WTC11 (cell line): ENCODE measurements around the gene ATXN3L. TPM values are rescaled to one million over a fixed set of nuclear protein-coding genes. Genes with fewer than 3 reads are reported as not detected.

Experiments
- ATAC-seq: fragments of 200-7000 bp; cut with Tn5 transposase; 2 replicates; pipeline ENCODE4 v1.10.0; 2021; ENCODE audit warnings: mild to moderate bottlenecking, moderate library complexity
- CTCF ChIA-PET: fragments of 300-600 bp; sonication (Branson Sonifier 250); formaldehyde crosslinking; loops from one replicate; lab custom pipeline; 2021; ENCODE audit warnings: antibody characterized with exemption; lab: Charles Lee
- POLR2A ChIA-PET: fragments of 350-600 bp; sonication (Branson Sonifier 250); formaldehyde crosslinking; loops from one replicate; lab custom pipeline; 2021; ENCODE audit warnings: antibody characterized with exemption; lab: Charles Lee
- DNase-seq: peaks from one replicate; pipeline ENCODE4 v3.0.0; 2021; ENCODE audit warnings: low spot score
- H3K27ac Mint-ChIP-seq: 2 replicates; pipeline ENCODE4 v1.8.0; 2021; ENCODE audit warnings: mixed read lengths
- H3K27me3 Mint-ChIP-seq: 2 replicates; pipeline ENCODE4 v1.8.0; 2021; ENCODE audit warnings: low read depth, mild to moderate bottlenecking, moderate library complexity, mixed read lengths
- H3K36me3 Mint-ChIP-seq: 2 replicates; pipeline ENCODE4 v1.8.0; 2021; ENCODE audit warnings: mixed read lengths
- H3K4me1 Mint-ChIP-seq: 2 replicates; pipeline ENCODE4 v1.8.0; 2022; ENCODE audit warnings: mixed read lengths
- H3K4me3 Mint-ChIP-seq: 2 replicates; pipeline ENCODE4 v1.8.0; 2021; ENCODE audit warnings: mild to moderate bottlenecking, moderate library complexity, mixed read lengths
- H3K9me3 Mint-ChIP-seq: 2 replicates; pipeline ENCODE4 v1.8.0; 2021; ENCODE audit warnings: mixed read lengths
- E2F1 ChIP-seq: sonication (generic); formaldehyde crosslinking; IDR thresholded peaks from 2 replicates; pipeline ENCODE4 v1.8.0; 2022; ENCODE audit warnings: mild to moderate bottlenecking, missing genetic modification reagents
- FOXJ3 ChIP-seq: sonication (generic); formaldehyde crosslinking; IDR thresholded peaks from 2 replicates; pipeline ENCODE4 v1.9.0; 2021; ENCODE audit warnings: missing genetic modification reagents, mild to moderate bottlenecking, borderline replicate concordance
- FOXK1 ChIP-seq: sonication (generic); formaldehyde crosslinking; IDR thresholded peaks from 2 replicates; pipeline ENCODE4 v1.8.0; 2022; ENCODE audit warnings: mild to moderate bottlenecking, moderate library complexity, missing genetic modification reagents
- GRHL2 ChIP-seq: fragments of 250-450 bp; sonication (Bioruptor Pico); IDR thresholded peaks from 2 replicates; pipeline ENCODE4 v1.8.0; 2022; ENCODE audit warnings: mild to moderate bottlenecking, moderate library complexity; ENCODE audit not compliant: insufficient replicate concordance, severe bottlenecking
- MAX ChIP-seq: sonication (generic); formaldehyde crosslinking; IDR thresholded peaks from 2 replicates; pipeline ENCODE4 v1.8.0; 2022; ENCODE audit warnings: mild to moderate bottlenecking, missing genetic modification reagents
- NFATC4 ChIP-seq: fragments of 250-450 bp; sonication (Bioruptor Pico); IDR thresholded peaks from 2 replicates; pipeline ENCODE4 v1.9.0; 2021; ENCODE audit warnings: mild to moderate bottlenecking
- NR3C1 ChIP-seq: sonication (generic); formaldehyde crosslinking; conservative IDR thresholded peaks from 2 replicates; pipeline ENCODE4 v1.8.1; 2023; ENCODE audit warnings: low read depth, mild to moderate bottlenecking, missing genetic modification reagents
- SOX15 ChIP-seq: fragments of 250-450 bp; sonication (Bioruptor Pico); IDR thresholded peaks from 2 replicates; pipeline ENCODE4 v1.9.0; 2021; ENCODE audit warnings: mild to moderate bottlenecking
- SP1 ChIP-seq: sonication (generic); formaldehyde crosslinking; conservative IDR thresholded peaks from 2 replicates; pipeline ENCODE4 v1.8.1; 2022; ENCODE audit warnings: missing genetic modification reagents
- TEAD4 ChIP-seq: sonication (generic); formaldehyde crosslinking; IDR thresholded peaks from 2 replicates; pipeline ENCODE4 v1.8.0; 2022; ENCODE audit warnings: mild to moderate bottlenecking, missing genetic modification reagents
- TP53 ChIP-seq: sonication (generic); formaldehyde crosslinking; IDR thresholded peaks from 2 replicates; pipeline ENCODE4 v1.8.1; 2023; ENCODE audit warnings: mild to moderate bottlenecking, missing genetic modification reagents
- ZNF121 ChIP-seq: sonication (generic); formaldehyde crosslinking; IDR thresholded peaks from 2 replicates; pipeline ENCODE4 v1.8.0; 2023; ENCODE audit warnings: missing genetic modification reagents
- ZNF138 ChIP-seq: sonication (generic); formaldehyde crosslinking; conservative IDR thresholded peaks from 2 replicates; pipeline ENCODE4 v1.8.1; 2022; ENCODE audit warnings: mild to moderate bottlenecking, moderate library complexity, missing genetic modification reagents
- ZNF219 ChIP-seq: sonication (generic); formaldehyde crosslinking; IDR thresholded peaks from 2 replicates; pipeline ENCODE4 v1.8.0; 2023; ENCODE audit warnings: missing genetic modification reagents, mild to moderate bottlenecking, borderline replicate concordance
- total RNA-seq: library from RNA; stranded (reverse); gene quantifications from 3 replicates; pipeline ENCODE4 v1.2.3, GENCODE V29; 2021
- TF ChIP-seq, protein P1 (sequence below): sonication (generic); formaldehyde crosslinking; IDR thresholded peaks from 2 replicates; pipeline ENCODE4 v1.8.1; 2023; ENCODE audit warnings: mild to moderate bottlenecking, missing genetic modification reagents, borderline replicate concordance
- TF ChIP-seq, protein P2 (sequence below): sonication (generic); formaldehyde crosslinking; IDR thresholded peaks from 2 replicates; pipeline ENCODE4 v1.8.0; 2023; ENCODE audit warnings: missing genetic modification reagents
- TF ChIP-seq, protein P3 (sequence below): sonication (generic); formaldehyde crosslinking; IDR thresholded peaks from 2 replicates; pipeline ENCODE4 v1.8.0; 2022; ENCODE audit warnings: mild to moderate bottlenecking, missing genetic modification reagents

ATXN3L gene
- total RNA-seq, 1 experiment from 2014 or later = not detected

DNA sequence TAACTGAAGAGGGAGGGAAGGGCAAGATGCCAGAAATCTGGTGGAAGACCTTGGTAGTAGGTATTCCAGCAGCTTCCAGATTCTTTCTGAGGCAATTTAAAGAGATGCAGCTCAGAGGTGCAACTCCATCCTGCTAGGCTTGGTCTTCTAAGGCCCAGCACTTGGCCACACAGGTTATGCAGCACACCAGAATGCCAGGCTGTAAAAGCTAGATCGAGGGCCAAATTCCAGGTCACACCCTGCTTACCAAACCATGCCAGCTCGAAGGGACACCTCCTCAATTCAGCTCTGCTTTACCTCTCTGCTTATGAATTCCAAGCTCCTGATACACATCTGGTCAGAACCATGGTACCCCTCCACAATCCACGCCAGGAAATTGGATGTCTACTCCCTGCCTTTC is 19.8 kb upstream of the ATXN3L start:
- H3K9me3 Mint-ChIP-seq = peaks cover 5% of the 10 kb centered on the region
- TF ChIP-seq GRHL2 (CRISPR knock-in tag) (no peak), NFATC4 (no peak), FOXJ3 (CRISPR knock-in tag) (no peak), ZNF219 (CRISPR knock-in tag) (no peak)
- no peaks in the 10 kb centered on the region; the same call in 1 of the 2 replicates for H3K36me3 Mint-ChIP-seq
- DNase-seq (no peak), ATAC-seq (no peak)
- ChIA-PET CTCF (interaction anchor here (0.7 to 1.1 kb wide), 2 partner anchors 393 to 532 kb away, joined by 4 to 5 read pairs; no protein-coding TSS in a partner anchor), POLR2A (no interaction called here)
- H3K27me3 Mint-ChIP-seq = no peaks in the 10 kb centered on the region
- H3K4me1 Mint-ChIP-seq = peaks cover 11% of the 10 kb centered on the region
- H3K27ac Mint-ChIP-seq = no peak overlapping the region
- no peak overlapping the region for H3K4me3 Mint-ChIP-seq

DNA sequence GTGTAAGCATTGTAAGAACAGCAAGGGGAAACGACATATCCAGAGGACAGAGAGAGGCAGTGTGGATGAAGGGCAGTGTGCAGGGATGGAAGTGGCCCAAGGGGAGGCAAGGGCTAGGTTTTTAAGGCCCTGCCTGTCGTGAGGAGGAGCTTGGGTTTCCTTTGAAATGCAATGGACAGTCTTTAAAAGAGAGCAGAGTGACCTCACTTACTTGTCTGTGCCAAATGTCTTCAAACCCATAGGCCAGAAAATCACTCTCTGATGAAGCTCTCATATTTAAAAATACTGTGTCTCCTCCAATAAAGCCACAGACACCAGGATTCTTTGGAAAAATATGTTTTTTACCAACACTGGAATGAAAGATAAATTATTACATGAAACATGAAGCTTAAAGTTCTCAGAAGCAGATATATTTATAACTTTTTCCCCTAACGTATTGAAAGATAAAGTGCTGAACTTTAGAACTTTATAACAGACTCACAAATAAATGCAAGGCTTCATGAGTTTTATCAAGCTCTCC is 19.2 kb upstream of the ATXN3L start:
- H3K27me3 Mint-ChIP-seq = no peaks in the 10 kb centered on the region
- ChIA-PET POLR2A (no interaction called here), CTCF (interaction anchor here (0.7 to 1.1 kb wide), 2 partner anchors 392 to 533 kb away, joined by 4 to 5 read pairs; no protein-coding TSS in a partner anchor)
- H3K9me3 Mint-ChIP-seq = peaks cover 5% of the 10 kb centered on the region
- no peaks in the 10 kb centered on the region; the same call in 1 of the 2 replicates for H3K36me3 Mint-ChIP-seq
- DNase-seq (no peak), ATAC-seq (no peak)
- H3K27ac Mint-ChIP-seq = no peak overlapping the region
- H3K4me1 Mint-ChIP-seq = peaks cover 15% of the 10 kb centered on the region
- H3K4me3 Mint-ChIP-seq = no peak overlapping the region
- TF ChIP-seq, protein P1, sequence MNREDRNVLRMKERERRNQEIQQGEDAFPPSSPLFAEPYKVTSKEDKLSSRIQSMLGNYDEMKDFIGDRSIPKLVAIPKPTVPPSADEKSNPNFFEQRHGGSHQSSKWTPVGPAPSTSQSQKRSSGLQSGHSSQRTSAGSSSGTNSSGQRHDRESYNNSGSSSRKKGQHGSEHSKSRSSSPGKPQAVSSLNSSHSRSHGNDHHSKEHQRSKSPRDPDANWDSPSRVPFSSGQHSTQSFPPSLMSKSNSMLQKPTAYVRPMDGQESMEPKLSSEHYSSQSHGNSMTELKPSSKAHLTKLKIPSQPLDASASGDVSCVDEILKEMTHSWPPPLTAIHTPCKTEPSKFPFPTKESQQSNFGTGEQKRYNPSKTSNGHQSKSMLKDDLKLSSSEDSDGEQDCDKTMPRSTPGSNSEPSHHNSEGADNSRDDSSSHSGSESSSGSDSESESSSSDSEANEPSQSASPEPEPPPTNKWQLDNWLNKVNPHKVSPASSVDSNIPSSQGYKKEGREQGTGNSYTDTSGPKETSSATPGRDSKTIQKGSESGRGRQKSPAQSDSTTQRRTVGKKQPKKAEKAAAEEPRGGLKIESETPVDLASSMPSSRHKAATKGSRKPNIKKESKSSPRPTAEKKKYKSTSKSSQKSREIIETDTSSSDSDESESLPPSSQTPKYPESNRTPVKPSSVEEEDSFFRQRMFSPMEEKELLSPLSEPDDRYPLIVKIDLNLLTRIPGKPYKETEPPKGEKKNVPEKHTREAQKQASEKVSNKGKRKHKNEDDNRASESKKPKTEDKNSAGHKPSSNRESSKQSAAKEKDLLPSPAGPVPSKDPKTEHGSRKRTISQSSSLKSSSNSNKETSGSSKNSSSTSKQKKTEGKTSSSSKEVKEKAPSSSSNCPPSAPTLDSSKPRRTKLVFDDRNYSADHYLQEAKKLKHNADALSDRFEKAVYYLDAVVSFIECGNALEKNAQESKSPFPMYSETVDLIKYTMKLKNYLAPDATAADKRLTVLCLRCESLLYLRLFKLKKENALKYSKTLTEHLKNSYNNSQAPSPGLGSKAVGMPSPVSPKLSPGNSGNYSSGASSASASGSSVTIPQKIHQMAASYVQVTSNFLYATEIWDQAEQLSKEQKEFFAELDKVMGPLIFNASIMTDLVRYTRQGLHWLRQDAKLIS = no peak
- TF ChIP-seq ZNF121 (CRISPR knock-in tag) (no peak), TP53 (CRISPR knock-in tag) (no peak), ZNF138 (CRISPR knock-in tag) (no peak), MAX (CRISPR knock-in tag) (no peak), E2F1 (no peak), SP1 (CRISPR knock-in tag) (no peak), TEAD4 (CRISPR knock-in tag) (no peak), ZNF219 (CRISPR knock-in tag) (no peak), FOXK1 (CRISPR knock-in tag) (no peak), SOX15 (CRISPR knock-in tag) (no peak), NR3C1 (CRISPR knock-in tag) (no peak)
- TF ChIP-seq, protein P2, sequence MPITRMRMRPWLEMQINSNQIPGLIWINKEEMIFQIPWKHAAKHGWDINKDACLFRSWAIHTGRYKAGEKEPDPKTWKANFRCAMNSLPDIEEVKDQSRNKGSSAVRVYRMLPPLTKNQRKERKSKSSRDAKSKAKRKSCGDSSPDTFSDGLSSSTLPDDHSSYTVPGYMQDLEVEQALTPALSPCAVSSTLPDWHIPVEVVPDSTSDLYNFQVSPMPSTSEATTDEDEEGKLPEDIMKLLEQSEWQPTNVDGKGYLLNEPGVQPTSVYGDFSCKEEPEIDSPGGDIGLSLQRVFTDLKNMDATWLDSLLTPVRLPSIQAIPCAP (CRISPR knock-in tag) = no peak
- TF ChIP-seq, protein P3, sequence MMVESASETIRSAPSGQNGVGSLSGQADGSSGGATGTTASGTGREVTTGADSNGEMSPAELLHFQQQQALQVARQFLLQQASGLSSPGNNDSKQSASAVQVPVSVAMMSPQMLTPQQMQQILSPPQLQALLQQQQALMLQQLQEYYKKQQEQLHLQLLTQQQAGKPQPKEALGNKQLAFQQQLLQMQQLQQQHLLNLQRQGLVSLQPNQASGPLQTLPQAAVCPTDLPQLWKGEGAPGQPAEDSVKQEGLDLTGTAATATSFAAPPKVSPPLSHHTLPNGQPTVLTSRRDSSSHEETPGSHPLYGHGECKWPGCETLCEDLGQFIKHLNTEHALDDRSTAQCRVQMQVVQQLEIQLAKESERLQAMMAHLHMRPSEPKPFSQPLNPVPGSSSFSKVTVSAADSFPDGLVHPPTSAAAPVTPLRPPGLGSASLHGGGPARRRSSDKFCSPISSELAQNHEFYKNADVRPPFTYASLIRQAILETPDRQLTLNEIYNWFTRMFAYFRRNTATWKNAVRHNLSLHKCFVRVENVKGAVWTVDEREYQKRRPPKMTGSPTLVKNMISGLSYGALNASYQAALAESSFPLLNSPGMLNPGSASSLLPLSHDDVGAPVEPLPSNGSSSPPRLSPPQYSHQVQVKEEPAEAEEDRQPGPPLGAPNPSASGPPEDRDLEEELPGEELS (CRISPR knock-in tag) = no peak
